Measurements from ENCODE around the gene OARD1. TPM values are rescaled to one million over a fixed set of nuclear protein-coding genes. Genes with fewer than 3 reads are reported as not detected.

OARD1 gene
- total and polyA plus RNA-seq, 10 of the 15 experiments (the other 5 are each of a cell fraction or from before 2014, with no cell fraction given) = 19.0 to 63.5 (median 43.6) TPM

DNA sequence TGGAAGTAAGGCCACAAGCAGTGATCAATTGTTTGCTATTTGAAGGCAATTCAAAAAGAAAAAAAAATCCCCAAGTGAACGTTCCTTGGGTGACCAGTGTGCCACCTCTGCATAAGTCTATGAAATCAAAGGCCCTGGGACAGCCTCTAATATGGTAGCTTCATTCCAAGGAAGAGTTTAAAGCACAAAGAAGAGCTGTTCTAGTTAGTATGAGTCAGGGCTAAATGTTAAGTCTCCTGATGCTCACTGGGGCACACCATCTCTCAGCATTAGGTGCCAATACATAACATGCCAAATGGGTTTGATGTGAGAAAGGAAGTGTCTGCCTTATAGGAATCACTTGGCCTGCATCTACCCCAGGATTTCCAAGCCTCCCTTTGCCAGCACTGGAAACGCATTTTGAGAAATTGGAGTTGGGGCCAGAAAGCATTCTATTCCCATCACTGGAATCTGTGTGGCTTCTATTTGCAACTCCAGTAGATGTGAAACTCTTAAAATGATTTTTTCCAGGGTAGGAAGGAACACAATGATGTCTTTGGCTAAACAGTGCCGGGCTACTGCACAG lies 46.1 kb downstream of the OARD1 start (continued):
- no peak for TF ChIP-seq RCOR1 (conservative IDR thresholded peaks at IDR 0.05; ENCODE audit: low read depth, low read length)
- no peak for TF ChIP-seq GABPA (IDR thresholded peaks at IDR 0.05; ENCODE audit: low read depth)
- TF ChIP-seq BACH1 (IDR thresholded peaks at IDR 0.05; ENCODE audit: borderline replicate concordance) = no peak
- TF ChIP-seq ZNF274 (IDR thresholded peaks at IDR 0.05; ENCODE audit: insufficient read depth, insufficient read length) = no peak

- no peaks in the 10 kb centered on the region for H3K36me3 ChIP-seq (ENCODE audit: control insufficient read depth in 2 of 2, insufficient read depth in 2 of 2, low read length in 1 of 2)
- no peak for ATAC-seq
- no peaks in the 10 kb centered on the region for H3K9me3 ChIP-seq (replicated peaks; ENCODE audit: control insufficient read depth, insufficient read depth, low read length)
- no peaks in the 10 kb centered on the region for H3K27me3 ChIP-seq (replicated peaks in 1 of 2; ENCODE audit: control insufficient read depth in 2 of 2, insufficient read depth in 2 of 2, low read length in 1 of 2)
- no peak overlapping the region for H3K4me2 ChIP-seq (ENCODE audit: control insufficient read depth, insufficient read depth)
- ChIA-PET CTCF (interaction anchor here (2.2 kb wide), 1 partner anchor 17 kb away, joined by 10 read pairs; the partner anchor contains the start of gene UNC5CL), POLR2A (no interaction called here), SMC1A (ENCODE audit: uncharacterized antibody, unreplicated experiment) (no interaction called here), RAD21 (ENCODE audit: unreplicated experiment) (no interaction called here)
- no peak overlapping the region for H2AFZ ChIP-seq (ENCODE audit: control insufficient read depth, low read depth, low read length)
- 70% methylated on average over 3 of the region's 3 CpGs for WGBS (ENCODE audit: insufficient coverage, insufficient replicate concordance, low lambda C conversion rate, missing lambda C conversion rate)
- H3K9ac ChIP-seq (ENCODE audit: control insufficient read depth, insufficient read depth, low read length) = no peak overlapping the region
- no peak for DNase-seq (ENCODE audit: low read depth, low spot score)
- intact Hi-C loops (cut with micrococcal nuclease; ENCODE audit: unreplicated experiment) (no loop called here), in situ Hi-C loops (cut with MboI) (no loop called here)
- TF ChIP-seq CBX3 (IDR thresholded peaks at IDR 0.05; ENCODE audit: borderline replicate concordance, low read depth) = no peak
- TF ChIP-seq YBX1 (IDR thresholded peaks at IDR 0.05) = no peak
- TF ChIP-seq, protein P1, sequence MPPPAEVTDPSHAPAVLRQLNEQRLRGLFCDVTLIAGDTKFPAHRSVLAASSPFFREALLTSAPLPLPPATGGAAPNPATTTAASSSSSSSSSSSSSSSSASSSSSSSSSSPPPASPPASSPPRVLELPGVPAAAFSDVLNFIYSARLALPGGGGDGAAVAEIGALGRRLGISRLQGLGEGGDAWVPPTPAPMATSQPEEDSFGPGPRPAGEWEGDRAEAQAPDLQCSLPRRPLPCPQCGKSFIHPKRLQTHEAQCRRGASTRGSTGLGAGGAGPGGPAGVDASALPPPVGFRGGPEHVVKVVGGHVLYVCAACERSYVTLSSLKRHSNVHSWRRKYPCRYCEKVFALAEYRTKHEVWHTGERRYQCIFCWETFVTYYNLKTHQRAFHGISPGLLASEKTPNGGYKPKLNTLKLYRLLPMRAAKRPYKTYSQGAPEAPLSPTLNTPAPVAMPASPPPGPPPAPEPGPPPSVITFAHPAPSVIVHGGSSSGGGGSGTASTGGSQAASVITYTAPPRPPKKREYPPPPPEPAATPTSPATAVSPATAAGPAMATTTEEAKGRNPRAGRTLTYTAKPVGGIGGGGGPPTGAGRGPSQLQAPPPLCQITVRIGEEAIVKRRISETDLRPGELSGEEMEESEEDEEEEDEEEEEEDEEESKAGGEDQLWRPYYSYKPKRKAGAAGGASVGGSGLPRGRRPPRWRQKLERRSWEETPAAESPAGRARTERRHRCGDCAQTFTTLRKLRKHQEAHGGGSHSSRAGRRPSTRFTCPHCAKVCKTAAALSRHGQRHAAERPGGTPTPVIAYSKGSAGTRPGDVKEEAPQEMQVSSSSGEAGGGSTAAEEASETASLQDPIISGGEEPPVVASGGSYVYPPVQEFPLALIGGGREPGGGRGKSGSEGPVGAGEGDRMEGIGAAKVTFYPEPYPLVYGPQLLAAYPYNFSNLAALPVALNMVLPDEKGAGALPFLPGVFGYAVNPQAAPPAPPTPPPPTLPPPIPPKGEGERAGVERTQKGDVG (CRISPR knock-in tag; IDR thresholded peaks at IDR 0.05) = no peak
- no peak for TF ChIP-seq PML (IDR thresholded peaks at IDR 0.05; ENCODE audit: low read length)
- no peak for TF ChIP-seq NR2F1 (conservative IDR thresholded peaks at IDR 0.05)
- H4K20me1 ChIP-seq (ENCODE audit: control insufficient read depth, insufficient read depth) = no peaks in the 10 kb centered on the region; the same call in 1 of the 2 replicates
- no peaks in the 10 kb centered on the region for H3K79me2 ChIP-seq (ENCODE audit: control insufficient read depth, insufficient read depth, low read length)
- no TSS peak for BruUV-seq (replicated peaks)
- FAIRE-seq = no peak
- H3K27ac ChIP-seq (ENCODE audit: control insufficient read depth, insufficient read depth) = no peak overlapping the region
- no peak overlapping the region for H3K4me3 ChIP-seq
- H3K4me1 ChIP-seq (ENCODE audit: control insufficient read depth, insufficient read depth, low read length) = peaks cover 8% of the 10 kb centered on the region
Observed at GRCh38 chr6:41023114-41023513, 49.0 kb downstream of the OARD1 start.

Measured in GM12878 (cell line).